HG03025 (cell line): Measurements from ENCODE around the gene CA10.
A peak's percentile ranks its signal among the peaks of the same experiment; 100 is the strongest.

ENCODE experiments used
- ATAC-seq: cut with Tn5 transposase; IDR thresholded peaks from one replicate; pipeline ENCODE4 v1.9.1; 2021; ENCODE audit warnings: mild to moderate bottlenecking, moderate library complexity; ENCODE audit not compliant: unreplicated experiment, low FRiP score

CA10 gene

DNA sequence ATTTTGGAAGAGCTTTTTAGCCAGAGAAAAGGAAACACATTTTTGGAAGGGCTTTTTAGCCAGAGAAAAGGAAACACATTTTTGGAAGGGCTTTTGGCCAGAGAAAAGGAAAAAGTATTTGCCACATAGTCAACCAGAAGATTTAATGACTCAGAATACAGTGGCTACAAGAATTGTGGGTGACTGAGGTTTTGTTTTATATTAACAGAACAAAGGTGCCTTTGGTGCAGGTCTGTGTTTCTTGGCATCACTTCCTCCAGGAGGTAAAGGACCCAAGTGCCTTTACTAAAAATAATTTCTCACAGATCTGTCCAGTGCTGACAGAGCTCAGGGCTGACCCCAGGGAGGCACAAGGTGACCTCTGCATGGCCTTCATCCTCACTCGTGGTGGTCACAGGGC is 363.1 kb downstream of the CA10 start:
- no peak for ATAC-seq

DNA sequence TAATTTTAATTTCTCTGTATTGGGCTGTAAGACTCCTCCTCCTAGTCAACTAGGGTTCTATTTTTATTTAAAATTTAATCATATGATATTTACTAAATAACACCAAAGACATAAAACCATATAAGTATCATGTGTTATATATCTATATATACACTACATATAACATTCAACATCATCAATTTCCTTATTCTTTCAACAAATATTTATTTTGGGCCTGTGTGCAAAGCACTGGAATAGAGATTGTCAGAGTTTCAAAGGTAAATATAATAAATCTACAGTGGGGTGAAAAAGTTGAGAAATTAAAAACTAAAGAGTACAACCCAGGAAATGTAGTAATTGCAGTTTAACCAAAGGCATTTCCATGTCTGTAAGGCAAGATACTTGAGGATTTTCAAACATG is 364.0 kb downstream of the CA10 start:
- no peak for ATAC-seq

GRCh38 chr17:51793686-51794085 is 364.8 kb downstream of the CA10 start:
- no peak for ATAC-seq

- ATAC-seq, result no peak
Observed at GRCh38 chr17:51778842-51779241, 379.7 kb downstream of the CA10 start.

- ATAC-seq, result no peak
Observed at GRCh38 chr17:51770027-51770759, 388.3 kb downstream of the CA10 start.

- ATAC-seq, result no peak
Observed at GRCh38 chr17:51769231-51769630, 389.3 kb downstream of the CA10 start.

GRCh38 chr17:51768706-51769105 is 389.8 kb downstream of the CA10 start:
- ATAC-seq, result no peak

- ATAC-seq, result no peak
Observed at GRCh38 chr17:51767287-51767686, 391.2 kb downstream of the CA10 start.

DNA sequence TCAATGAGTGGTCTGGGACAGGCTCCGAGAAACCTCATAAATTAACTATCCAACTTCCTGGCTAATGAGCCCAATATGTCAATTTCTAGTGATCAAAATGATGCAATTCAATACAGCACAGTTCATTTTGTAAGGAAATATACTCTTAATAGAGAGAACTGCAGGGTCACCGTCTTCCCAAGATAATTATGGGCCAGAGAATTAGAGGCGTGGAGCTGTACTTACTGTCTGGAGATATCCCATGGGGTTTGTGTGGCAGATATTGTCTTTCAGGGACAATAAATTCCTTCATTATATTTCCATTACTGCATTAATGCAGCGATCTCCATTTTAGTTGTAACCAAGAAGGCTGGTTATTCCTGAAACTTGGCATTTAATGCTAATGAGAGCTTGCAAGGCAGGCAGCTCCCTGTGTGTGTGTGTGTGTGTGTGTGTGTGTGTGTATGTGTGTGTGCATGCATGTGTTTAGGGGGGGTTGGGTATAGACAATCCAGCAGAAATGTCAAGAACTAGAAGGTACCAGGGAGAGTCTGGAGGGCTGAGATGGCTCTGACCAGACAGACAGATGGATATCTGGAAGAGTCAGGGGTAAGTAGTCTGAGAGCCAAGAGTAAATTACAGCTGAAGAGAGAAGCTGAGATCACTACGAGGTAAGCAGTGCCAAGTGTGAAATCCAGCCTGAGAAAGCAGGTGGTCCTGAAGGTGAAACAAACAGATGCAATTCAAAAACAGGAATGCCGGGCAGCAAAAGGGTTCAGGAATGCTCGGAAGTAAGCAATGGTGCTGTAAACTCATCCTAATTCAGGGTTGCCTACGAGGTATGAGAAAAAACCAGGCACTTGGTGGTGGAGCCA is 393.0 kb downstream of the CA10 start:
- no peak for ATAC-seq

- ATAC-seq, result peak; percentile 90
Observed at GRCh38 chr17:51764387-51764971, 394.0 kb downstream of the CA10 start.

GRCh38 chr17:51763058-51763457 is 395.5 kb downstream of the CA10 start:
- ATAC-seq, result no peak

DNA sequence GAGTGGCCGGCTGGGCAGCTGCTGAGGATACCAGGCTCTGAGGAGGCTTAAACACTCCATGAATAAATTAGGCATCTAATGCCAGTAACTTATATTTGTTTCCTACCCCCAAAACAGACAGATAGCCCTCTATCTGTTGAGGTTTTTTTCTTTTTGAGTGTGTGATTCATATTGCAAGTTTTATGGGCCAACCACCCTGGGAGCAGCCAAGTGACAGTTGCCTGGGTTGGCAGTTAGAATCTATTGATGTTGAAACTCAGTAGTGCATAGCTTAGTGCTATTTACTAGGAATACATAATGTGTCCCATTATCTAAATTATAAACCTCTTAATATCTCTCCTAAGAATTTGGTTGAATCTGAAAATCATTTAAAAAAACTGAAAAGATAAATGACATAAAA is 397.4 kb downstream of the CA10 start:
- ATAC-seq, result no peak

DNA sequence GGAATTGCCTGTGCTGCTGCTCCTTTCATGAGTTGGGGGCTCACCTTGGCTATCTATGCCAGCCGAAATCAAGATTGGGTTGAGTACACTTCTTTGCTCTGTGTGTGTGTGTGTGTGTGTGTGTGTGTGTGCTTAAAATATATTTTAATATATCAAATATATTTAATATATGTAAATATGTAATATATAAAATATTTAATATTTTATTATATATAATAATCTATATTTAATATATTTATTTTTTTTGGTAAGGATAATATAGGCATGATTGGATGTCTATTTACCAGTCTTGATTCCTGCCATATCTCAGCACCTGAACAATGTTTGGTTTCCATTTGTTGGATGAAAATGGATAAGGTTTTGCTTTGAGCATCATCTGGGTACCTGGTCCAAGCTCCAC is 399.3 kb downstream of the CA10 start:
- no peak for ATAC-seq

DNA sequence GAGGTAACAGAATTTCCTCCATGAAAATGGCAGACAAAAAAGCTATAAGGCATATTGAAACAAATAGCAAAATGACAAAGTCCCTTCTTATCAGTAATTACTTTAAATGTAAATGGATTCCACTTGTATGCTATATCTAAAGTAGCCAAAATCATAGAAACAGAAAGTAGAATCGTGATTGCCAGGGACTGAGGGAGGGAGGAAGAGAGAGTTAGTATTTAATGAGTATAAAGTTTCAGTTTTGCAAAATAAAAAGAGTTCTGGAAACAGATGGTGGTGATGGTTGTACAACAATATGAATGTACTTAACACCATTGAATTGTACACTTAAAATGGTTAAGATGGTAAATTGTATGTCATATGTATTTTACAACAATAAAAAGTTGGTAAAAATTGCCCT is 407.4 kb downstream of the CA10 start:
- ATAC-seq, result no peak

- no peak for ATAC-seq
Observed at GRCh38 chr17:51748749-51749604, 409.5 kb downstream of the CA10 start.

DNA sequence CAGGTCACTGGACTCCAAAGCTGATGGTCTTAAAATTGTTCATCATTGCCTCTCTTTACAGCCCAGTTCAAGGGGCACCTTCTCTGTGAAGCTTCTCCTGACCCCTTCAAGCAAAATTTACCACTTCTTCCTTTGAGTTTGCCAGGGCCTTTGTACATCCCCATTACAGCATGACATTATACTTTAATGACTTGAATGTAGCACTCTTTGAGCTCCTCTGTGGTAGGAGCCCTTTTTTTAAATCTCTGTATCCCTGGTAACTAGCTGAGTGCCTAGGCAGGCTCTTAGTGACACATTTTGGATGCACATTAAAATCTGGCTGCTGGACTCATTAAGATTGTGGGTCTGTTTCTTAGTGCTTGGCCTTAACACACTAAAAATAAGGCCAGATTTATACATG is 412.1 kb downstream of the CA10 start:
- ATAC-seq, result no peak

DNA sequence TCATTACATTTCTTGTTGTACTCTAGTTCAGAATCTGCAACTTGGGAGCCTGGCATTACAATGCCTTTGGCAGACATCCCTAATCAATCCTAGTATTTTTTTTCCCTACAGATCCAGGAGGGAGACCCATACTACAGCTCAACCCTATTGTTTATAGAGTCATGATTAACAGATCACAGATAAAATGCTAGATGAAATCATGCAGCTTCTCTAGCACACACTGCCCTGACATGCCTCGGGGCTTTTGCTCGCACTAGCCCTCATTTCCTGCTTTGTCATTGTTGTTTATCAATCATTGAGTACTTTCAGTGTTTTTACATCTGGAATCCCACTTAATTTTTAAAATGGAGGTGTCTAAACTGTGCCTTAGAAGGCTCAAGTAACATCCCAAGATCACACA is 412.5 kb downstream of the CA10 start:
- no peak for ATAC-seq

GRCh38 chr17:51743477-51743876 is 415.0 kb downstream of the CA10 start:
- ATAC-seq, result no peak

GRCh38 chr17:51742571-51742970 is 415.9 kb downstream of the CA10 start:
- ATAC-seq, result no peak

DNA sequence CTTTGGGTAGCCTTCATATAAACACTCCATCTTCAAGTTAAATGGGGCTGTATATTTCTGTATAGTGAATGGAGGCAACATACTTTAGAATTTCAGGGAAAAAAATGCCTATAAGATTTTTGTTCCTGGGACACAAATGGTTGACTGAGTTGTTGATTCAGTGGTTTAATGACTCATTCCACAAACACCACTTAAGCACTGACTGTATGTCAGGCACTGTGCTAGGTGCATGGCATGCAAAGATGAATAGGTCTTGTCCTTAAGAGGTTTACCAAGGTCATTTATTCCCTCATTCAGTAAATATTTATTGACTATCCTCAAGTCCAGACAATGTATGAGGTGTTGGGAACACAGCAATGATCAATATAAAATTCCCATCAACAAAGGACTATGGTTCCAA is 417.1 kb downstream of the CA10 start:
- ATAC-seq, result no peak

GRCh38 chr17:51740531-51740930 is 418.0 kb downstream of the CA10 start:
- ATAC-seq, result no peak
